Measurements from ENCODE around the gene ZNF584. TPM values are rescaled to one million over a fixed set of nuclear protein-coding genes. Genes with fewer than 3 reads are reported as not detected.
A peak's percentile ranks its signal among the peaks of the same experiment; 100 is the strongest.

Gene ZNF584
- total RNA-seq, 1 donor from 2014 or later: 18.2 TPM

GRCh38 chr19:58379246-58379645, 29.2 kb upstream of the ZNF584 start:
- no peaks in the 10 kb centered on the region for H3K36me3 Mint-ChIP-seq
- H3K27ac Mint-ChIP-seq: peak overlapping the region; percentile 95
- no peaks in the 10 kb centered on the region for H3K27me3 Mint-ChIP-seq
- H3K9me3 Mint-ChIP-seq: no peaks in the 10 kb centered on the region
- H3K4me1 Mint-ChIP-seq (ENCODE audit: unreplicated experiment): peaks cover 3% of the 10 kb centered on the region
- TF ChIP-seq CTCF (conservative IDR thresholded peaks at IDR 0.05): no peak
- DNase-seq (ENCODE audit: extremely low spot score, unreplicated experiment): no peak
- H3K4me3 Mint-ChIP-seq: peak overlapping the region; percentile 94

GRCh38 chr19:58380037-58380661, 28.3 kb upstream of the ZNF584 start:
- Mint-ChIP-seq H3K27me3 (no peaks in the 10 kb centered on the region), H3K27ac (peak overlapping the region; percentile 95), H3K9me3 (no peaks in the 10 kb centered on the region), H3K36me3 (no peaks in the 10 kb centered on the region), H3K4me1 (ENCODE audit: unreplicated experiment) (peaks cover 3% of the 10 kb centered on the region), H3K4me3 (peak overlapping the region; percentile 94)
- DNase-seq (ENCODE audit: extremely low spot score, unreplicated experiment): no peak
- TF ChIP-seq CTCF (conservative IDR thresholded peaks at IDR 0.05): no peak

GRCh38 chr19:58380662-58381459, 27.6 kb upstream of the ZNF584 start, which contains the start of gene ZNF837:
TSS of gene ZNF837 (minus strand) at chr19:58381030. CDS start at chr19:58369332, 11,698 bp downstream.
- TF ChIP-seq CTCF (conservative IDR thresholded peaks at IDR 0.05): no peak
- peak; percentile 97 for DNase-seq (ENCODE audit: extremely low spot score, unreplicated experiment)
- Mint-ChIP-seq H3K27ac (peak within 1 kb of the TSS; percentile 95), H3K4me3 (peak within 1 kb of the TSS; percentile 94), H3K9me3 (no peaks in the 10 kb centered on the region), H3K36me3 (no peaks in the 10 kb centered on the region), H3K4me1 (ENCODE audit: unreplicated experiment) (peaks cover 3% of the 10 kb centered on the region), H3K27me3 (no peaks in the 10 kb centered on the region)

GRCh38 chr19:58381460-58382212, 26.8 kb upstream of the ZNF584 start:
- no peaks in the 10 kb centered on the region for H3K36me3 Mint-ChIP-seq
- no peaks in the 10 kb centered on the region for H3K27me3 Mint-ChIP-seq
- peaks cover 3% of the 10 kb centered on the region for H3K4me1 Mint-ChIP-seq (ENCODE audit: unreplicated experiment)
- peak overlapping the region; percentile 94 for H3K4me3 Mint-ChIP-seq
- H3K27ac Mint-ChIP-seq: peak overlapping the region; percentile 95
- no peak for TF ChIP-seq CTCF (conservative IDR thresholded peaks at IDR 0.05)
- H3K9me3 Mint-ChIP-seq: no peaks in the 10 kb centered on the region
- DNase-seq (ENCODE audit: extremely low spot score, unreplicated experiment): no peak

- Mint-ChIP-seq H3K9me3 (no peaks in the 10 kb centered on the region), H3K27me3 (no peaks in the 10 kb centered on the region), H3K4me1 (ENCODE audit: unreplicated experiment) (peaks cover 7% of the 10 kb centered on the region), H3K4me3 (peak overlapping the region; percentile 71), H3K36me3 (no peaks in the 10 kb centered on the region), H3K27ac (no peak overlapping the region)
- no peak for DNase-seq (ENCODE audit: extremely low spot score, unreplicated experiment)
- TF ChIP-seq CTCF (conservative IDR thresholded peaks at IDR 0.05): no peak
These were observed 25.3 kb upstream of the ZNF584 start for GRCh38 chr19:58382997-58383603.

Measured in type B pancreatic cell (in vitro differentiated cells).